ENCODE results near the gene ZNF583.

The ZNF583 gene

DNA sequence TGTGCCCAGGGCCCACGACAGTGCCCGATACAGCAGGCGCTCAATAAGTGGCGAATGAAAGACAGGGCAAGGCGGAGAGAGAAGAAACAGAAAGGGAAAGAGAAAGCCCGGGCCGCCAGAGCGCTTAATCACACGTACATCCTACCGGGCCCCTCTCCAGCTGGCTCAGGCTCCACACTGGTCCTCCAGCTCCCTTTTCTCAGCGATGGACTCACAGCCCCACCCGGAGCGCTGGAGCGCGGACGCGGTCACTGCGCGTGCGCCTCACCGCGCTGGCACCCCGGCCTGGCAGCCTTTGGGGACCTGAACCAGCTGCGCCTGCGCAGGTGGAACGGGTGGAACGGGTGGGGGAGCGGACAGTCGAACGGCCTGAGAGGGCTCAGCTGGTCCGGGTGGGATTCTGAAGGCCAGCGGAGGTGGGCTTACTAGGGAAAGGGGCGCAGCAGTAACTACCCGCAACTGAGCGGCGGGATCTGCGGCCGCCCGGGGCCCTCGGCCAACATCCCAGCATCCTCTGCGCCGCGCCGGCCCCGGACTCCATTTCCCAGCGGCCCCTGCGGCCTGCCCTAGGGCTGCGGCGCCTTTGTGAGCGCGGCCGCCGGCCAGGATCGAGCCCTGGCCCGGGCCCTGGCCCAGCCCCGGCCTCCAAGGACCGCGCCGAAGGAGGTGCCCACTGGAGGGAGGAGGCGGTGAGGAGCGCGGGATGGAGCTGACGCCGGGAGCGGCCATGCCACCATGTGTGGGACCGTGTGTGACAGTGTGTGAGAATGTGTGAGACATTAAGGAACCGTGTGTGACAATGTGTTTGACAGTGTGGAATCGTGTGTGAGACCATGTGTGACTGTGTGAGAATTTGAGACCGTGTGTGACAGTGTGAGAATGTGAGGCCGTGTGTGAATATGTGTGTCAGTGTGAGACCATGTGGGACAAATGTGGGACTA lies at the start of gene ZNF583:
Gene ZNF583 (plus strand): TSS at position 569 of the 941 bp plus-strand sequence. CDS start 2,783 bp downstream, outside the sequence.
- intact Hi-C loops (cut with DNase I) = loop anchor here (1.0 to 10.0 kb wide), 3 partner anchors 11 to 131 kb away; partner anchors contain the start of genes ZFP28, ZNF582 and ZNF667
- DNase-seq = peak; percentile 84 to 98 (median 95)

DNA sequence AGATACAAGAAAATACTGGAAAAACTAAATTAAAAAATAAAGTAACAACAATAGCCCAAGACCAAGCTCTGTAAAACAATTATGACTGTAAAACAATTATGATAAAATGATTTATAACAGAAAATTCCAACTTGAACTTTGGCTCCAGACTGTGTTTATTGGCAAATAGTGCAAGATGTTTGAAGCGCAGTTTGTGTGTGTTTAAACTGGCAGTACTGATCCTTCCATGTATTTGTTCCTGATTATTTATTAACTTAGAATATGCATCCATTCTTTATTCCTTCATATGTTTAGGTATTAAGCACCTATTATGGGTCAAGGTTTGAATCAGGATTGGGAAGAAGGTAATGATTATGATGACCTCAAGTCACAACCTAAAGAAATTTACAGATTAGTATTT lies 48.6 kb upstream of the ZNF583 start:
- intact Hi-C loops (cut with DNase I) = no loop called here

DNA sequence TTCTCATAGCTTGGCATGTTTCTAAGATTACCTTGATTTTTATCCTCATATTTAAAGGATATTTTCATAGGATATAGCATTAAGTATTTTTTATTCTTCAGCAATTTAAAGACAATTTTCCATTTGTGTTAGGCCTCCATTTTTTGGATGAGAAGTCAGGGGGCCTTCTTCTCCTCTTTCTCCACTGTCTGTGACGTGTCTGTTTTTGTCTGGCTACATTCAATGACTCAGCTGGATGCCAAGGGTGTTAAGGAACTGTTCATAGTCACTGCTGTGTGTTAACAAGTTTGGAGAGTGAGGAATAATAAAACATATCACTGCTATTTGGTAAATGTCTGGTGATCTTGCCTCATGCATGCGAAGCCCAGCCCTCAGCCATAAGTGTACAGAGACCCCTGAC lies 47.2 kb upstream of the ZNF583 start:
- DNase-seq = no peak
- intact Hi-C loops (cut with DNase I) = no loop called here

More for the DNA sequence above, 48.6 kb upstream of the ZNF583 start:
- DNase-seq = no peak

DNA sequence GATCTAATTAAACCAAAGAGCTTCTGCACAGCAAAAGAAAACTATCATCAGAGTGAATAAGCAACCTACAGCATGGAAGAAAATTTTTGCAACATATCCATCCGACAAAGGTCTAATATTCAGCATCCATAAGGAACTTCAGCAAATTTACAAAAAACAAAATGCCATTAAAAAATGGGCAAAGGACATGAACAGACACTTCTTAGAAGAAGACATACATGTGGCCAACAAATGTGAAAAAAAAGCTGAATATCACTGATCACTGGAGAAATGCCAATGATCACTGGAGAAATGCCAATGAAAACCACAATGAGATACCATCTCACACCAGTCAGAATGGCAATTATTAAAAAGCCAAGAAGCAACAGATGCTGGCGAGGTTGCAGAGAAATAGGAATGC lies 43.3 kb upstream of the ZNF583 start:
- intact Hi-C loops (cut with DNase I) = no loop called here
- no peak for DNase-seq

DNA sequence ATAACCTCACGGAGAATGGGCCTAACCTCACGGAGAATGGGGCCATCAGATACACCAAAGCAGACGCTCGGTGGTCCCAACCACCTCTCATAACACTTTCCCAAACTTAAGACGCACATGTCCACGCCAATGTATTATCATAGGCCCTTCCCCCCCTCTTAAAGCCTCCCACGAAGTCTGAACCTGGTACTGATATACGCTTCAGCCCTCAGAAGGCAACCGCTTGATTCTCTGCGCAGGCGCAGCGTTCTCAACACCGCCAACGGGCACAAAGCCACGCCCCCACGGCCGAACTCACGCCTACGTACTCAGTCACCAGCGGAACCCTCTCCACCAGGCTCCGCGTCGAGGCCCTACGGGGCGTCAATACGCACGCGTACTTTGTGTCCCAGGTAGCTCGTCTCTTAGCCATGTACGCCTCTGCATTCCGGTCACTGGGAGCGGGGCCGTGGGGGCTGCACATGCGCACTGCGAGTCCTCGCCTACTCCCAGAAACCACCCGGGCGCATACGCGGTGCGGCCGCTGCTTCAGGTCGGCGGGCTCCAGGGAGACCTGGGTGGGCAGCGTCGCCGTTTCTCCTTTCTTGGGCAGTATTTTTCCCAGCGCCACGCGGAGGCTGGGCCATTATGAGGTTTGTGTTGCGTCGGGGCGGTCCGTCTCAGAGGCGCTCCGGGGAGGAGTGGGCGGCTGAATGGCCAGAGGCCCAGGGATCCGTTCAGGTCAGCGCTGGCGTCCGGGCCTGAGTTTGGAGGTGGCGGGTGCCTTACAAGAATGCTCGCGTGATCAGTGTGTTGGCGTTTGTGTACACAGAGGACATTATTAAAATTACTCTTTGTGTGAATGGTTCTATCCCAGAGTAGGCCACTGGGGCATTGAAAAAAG lies 36.1 kb upstream of the ZNF583 start:
- DNase-seq = peak; percentile 80 to 96 (median 89)
- intact Hi-C loops (cut with DNase I) = loop anchor here (2.0 kb wide), 1 partner anchor 53 kb away; the partner anchor contains the start of gene ZSCAN5A

DNA sequence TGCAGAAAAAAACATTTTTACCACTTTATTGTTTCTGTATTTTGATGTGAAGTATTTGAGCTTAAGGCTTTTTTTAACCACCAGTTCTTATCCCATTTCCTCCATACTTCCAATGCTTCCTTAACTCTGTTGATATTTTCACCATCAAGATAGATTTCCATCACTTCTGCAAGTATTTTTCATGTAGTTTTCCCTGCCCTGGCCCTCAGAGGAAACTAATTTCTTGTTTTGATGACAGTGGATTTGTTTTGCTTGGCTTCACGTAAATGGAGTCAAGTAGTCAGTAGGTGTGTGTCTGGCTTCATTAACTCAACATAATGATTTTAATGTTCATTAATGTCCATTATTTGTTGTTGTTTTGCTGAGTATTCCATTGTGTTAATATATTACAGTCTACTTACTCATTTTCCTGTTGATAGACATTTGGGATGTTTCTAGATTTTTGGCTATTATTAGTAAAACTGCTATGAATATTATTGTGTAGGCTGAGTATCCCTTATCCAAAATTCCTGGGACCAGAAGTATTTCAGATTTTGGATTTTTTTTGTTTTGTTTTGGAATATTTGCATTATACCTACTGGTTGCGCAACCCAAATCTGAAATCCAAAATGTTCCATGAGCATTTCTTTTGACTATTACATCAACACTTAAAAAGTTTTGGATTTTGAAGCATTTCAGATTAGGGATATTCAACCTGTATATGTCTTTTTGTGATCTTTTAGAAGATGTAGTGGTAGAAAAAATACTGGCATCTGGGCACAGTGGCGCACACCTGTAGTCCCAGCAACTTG lies 34.1 kb upstream of the ZNF583 start:
- intact Hi-C loops (cut with DNase I) = loop anchor here (2.0 kb wide), 1 partner anchor 55 kb away; the partner anchor contains the start of gene ZSCAN5A
- DNase-seq = no peak

DNA sequence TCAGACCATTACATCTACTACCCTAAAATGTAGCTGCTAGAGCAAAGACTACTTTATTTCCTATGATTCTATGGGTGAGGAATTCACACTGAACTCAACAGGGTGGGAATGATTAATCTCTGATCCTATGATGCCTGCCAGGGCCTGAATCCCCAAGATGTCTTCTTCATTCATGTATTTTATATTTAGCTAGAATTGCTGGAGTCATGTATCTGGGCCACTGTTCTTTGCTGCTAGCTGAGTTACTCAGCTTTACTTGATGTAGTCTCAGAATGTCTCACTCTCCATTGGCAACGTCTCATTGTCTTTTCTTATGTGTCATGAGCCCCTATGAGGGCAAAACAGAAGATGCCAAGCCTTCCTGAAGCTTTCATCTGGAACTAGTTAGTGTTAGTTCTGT lies 31.9 kb upstream of the ZNF583 start:
- intact Hi-C loops (cut with DNase I) = no loop called here
- DNase-seq = no peak

DNA sequence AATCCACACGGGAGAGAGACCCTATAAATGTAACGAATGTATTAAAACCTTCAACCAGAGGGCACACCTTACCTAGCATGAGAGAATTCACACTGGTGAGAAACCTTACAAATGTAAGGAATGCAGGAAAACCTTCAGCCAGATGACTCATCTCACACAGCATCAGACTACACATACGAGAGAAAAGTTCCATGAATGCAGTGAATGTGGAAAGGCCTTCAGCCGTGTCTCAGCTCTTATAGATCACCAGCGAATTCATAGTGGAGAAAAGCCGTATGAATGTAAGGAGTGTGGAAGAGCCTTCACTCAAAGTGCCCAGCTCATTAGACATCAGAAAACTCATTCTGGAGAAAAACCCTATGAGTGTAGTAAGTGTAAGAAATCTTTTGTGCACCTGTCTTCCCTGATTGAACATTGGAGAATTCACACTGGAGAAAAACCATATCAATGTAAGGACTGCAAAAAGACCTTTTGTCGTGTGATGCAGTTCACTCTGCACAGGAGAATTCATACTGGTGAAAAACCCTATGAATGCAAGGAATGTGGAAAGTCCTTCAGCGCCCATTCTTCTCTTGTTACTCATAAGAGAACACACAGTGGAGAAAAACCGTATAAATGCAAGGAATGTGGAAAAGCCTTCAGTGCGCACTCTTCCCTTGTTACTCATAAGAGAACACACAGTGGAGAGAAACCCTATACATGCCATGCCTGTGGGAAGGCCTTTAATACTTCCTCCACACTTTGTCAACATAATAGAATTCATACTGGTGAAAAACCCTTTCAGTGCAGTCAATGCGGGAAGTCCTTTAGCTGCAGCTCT lies 26.8 kb upstream of the ZNF583 start:
- intact Hi-C loops (cut with DNase I) = no loop called here
- DNase-seq = no peak

DNA sequence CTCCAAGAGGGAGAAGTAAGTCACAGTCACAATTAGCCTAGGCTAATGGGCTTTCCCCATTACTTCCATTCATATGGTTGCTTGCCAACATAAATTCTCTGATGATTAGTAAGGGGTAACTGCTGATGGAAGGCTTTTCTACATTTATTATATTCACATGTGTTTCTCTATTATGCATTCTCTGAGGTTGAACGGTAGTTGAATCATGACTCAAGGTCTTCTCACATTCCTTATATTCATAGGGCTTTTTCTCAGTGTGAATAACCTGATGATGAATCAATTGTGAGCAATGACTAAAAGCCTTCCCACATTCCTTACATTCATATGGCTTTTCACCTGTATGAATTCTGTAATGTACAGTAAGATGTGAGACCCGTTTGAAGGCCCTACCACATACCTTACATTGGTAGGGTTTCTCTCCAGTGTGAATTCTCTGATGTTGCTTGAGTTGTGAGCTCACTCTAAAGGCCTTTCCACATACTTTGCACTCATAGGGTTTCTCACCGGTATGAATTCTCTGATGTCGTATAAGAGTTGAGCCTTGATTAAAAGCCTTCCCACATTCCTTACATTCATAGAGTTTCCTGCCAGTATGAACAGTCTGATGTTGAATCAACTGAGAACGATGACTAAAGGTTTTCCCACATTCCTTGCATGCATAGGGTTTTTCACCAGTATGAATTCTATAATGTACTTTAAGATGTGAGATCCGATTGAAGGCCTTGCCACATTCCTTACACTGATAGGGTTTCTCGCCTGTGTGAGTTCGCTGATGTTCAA lies 20.1 kb upstream of the ZNF583 start:
- no peak for DNase-seq
- intact Hi-C loops (cut with DNase I) = no loop called here

DNA sequence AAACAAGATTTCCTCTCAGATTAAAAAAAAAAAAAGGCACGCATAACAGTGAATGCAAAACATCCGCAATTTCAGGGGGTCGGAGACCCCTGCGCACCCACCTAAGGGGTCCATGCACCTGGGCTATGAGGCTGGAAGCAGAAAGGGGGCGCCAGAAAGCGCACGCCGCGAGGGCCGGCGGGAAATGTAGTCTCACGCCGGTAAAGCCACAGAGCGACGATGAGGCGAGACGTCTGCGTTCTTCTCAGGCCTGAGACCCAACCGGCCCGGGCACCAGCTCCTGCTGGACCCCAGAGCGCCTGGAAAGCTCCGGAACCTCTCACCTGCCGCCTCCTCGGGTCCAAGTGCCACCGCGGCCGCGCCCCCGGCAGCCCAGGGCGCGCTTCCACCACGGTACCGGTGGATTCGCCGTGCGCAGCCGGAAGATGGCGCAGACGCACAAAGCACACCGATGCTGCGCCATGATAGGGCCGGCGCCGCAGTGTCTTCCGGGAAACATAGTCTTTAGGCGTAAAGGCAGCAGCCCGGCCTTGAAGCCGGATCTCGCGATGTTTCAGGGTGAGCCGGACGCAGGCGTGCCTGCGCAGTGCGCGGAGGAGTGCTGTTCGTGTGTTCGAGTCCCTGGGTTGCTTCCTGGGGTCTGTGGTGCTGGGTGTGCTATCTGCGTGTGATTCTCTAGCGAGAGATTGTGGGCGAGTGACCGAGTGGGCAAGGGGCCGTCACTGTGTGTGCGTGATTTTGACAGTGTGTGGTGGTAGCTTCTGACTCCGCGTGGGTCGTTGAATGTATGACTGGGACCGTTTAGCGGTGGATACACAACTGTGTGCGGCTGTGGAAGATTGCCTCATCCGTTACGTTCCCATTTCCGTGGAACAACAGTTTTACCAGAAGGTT lies 10.8 kb upstream of the ZNF583 start, which contains the start of gene ZNF582:
Gene ZNF582 (minus strand): TSS at position 416 of the 894 bp plus-strand sequence. CDS start 1,782 bp downstream, outside the sequence.
- intact Hi-C loops (cut with DNase I) = loop anchor here (1.0 to 10.0 kb wide), 2 partner anchors 11 to 79 kb away; partner anchors contain the start of genes ZNF583 and ZSCAN5A

DNA sequence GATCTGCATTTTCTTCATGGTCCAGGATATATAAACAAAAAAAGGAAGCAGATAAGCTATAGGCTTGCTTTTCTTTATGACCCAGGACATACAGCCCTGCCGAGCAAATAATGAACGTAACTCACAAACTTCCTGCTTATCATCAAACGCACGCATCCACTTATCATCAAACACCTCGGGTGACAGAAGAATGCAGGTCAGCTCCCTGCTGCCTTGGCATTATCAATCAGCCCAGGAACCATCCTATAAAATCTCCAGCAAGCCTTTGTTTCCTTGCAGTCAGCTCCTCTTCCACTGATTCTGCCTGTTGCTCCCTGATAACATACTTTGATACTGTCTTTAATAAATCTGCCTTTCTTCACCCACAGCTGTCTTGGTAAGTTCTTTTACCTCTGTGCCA lies 5.3 kb upstream of the ZNF583 start:
- intact Hi-C loops (cut with DNase I) = loop anchor here (10.0 kb wide), 1 partner anchor 84 kb away; the partner anchor contains the start of gene ZSCAN5A
- no peak for DNase-seq

More for the DNA sequence above, 10.8 kb upstream of the ZNF583 start, which contains the start of gene ZNF582:
- peak; percentile 89 to 98 (median 95) for DNase-seq

DNA sequence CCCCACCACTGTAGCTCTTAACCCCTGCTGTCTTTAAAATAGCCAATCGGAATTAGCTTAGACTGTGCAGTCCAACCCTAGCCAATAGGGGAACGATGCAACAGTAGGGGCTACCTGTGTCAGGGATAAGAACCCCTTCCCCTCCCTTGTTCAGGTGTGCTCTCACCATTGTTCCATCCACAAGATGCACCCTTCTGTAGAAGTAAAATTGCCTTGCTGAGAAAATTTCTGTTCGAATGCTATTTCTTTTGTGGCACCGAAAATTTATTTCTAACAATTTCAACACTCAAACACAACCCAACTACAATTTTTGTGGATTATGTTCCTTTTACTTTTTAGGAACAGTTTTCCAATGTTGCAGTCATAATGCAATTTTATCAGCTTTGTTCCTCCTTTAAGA lies 3.6 kb upstream of the ZNF583 start:
- no peak for DNase-seq
- intact Hi-C loops (cut with DNase I) = loop anchor here (10.0 kb wide), 2 partner anchors 74 to 134 kb away; partner anchors contain the start of genes ZFP28 and ZNF667

DNA sequence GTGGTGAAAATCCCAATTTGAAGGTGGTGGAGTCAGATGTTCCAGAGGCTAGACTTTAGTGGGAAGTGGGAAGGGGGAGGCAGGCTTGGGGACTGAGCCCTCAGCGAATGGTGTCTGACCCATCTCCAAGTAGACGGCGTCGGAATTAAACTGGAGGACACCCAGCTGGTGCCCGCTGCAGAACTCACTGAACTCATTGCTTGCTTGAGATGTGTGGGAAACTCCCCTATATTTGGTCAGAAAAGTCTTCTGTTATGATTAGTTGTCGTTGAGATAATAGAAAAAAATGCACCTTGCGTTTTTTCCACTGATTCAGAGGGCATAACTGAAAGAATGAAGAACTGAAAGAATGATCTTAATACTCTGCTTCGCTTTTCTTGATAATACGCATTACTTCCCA lies 871 bp upstream of the ZNF583 start:
- peak in 14 of 42 donors; percentile 1 to 46 (median 16) for DNase-seq
- intact Hi-C loops (cut with DNase I) = loop anchor here (10.0 kb wide), 2 partner anchors 72 to 132 kb away; partner anchors contain the start of genes ZFP28 and ZNF667

DNA sequence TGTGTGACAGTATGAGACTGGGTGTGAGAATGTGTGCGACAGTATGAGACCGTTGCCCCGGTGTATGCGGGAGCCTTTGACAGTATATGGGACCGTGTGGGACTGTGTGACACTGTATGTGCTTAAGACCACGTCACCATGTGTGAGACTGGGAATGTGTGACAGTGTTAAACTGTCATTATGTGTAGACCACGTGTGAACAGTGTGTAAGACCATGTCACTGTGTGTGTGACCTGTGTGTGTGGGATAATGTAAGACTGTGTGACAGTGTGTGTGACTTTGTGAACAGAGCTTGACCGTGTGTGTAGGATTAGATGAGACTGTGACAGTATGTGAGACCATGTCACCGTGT lies 549 bp downstream of the ZNF583 start:
- intact Hi-C loops (cut with DNase I) = loop anchor here (1.0 to 10.0 kb wide), 3 partner anchors 11 to 130 kb away; partner anchors contain the start of genes ZFP28, ZNF582 and ZNF667
- peak in 1 of 42 donors; percentile 15 for DNase-seq

DNA sequence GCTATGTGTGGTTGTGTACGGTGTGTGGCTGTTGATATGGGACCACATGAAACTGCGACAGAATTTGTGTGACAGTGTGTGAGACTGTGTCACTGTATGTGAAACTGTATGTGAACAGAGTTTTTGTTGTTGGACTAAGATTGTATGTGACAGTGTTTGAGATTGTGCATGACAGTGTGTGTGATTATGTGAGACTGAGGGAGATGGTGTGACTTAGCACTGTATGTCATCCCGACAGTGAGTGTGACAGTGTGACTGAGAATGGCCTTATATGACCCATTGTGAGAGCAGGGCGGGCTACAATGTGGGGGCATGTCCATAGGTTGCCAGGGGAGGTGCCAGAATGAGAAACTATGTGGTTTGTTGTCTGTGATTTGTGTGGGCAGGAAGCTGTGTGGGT lies 930 bp downstream of the ZNF583 start:
- intact Hi-C loops (cut with DNase I) = loop anchor here (10.0 kb wide), 2 partner anchors 70 to 130 kb away; partner anchors contain the start of genes ZFP28 and ZNF667
- DNase-seq = no peak

Data from head of caudate nucleus (tissue), 42 donors.